NCI-H1694 (cell line): ENCODE data around the gene SDK2.
"Not testable (repeated sequence)": the region's sequence is repeated elsewhere in the genome, so short reads cannot be mapped to it uniquely, and the experiment has no call there.

Experiments
- DNase-seq: peaks from one replicate; lab custom pipeline; 2025; lab: John Stamatoyannopoulos, UW

Gene SDK2

GRCh38 chr17:73478334-73478733 is 165.9 kb downstream of the SDK2 start:
- DNase-seq = no peak

GRCh38 chr17:73476890-73477350 is 167.3 kb downstream of the SDK2 start:
- DNase-seq = no peak

GRCh38 chr17:73474370-73474988 is 169.8 kb downstream of the SDK2 start:
- DNase-seq = no peak

- DNase-seq = not testable (repeated sequence)
Measured at GRCh38 chr17:73472715-73473114, 171.5 kb downstream of the SDK2 start.

- DNase-seq = no peak
Measured at GRCh38 chr17:73471924-73472323, 172.3 kb downstream of the SDK2 start.

GRCh38 chr17:73470316-73470826 is 173.9 kb downstream of the SDK2 start:
- no peak for DNase-seq

- no peak for DNase-seq
Measured at GRCh38 chr17:73469311-73469710, 174.9 kb downstream of the SDK2 start.

GRCh38 chr17:73468221-73468620 is 176.0 kb downstream of the SDK2 start:
- no peak for DNase-seq

GRCh38 chr17:73467651-73468050 is 176.6 kb downstream of the SDK2 start:
- DNase-seq = no peak

- DNase-seq = no peak
Measured at GRCh38 chr17:73466704-73467433, 177.4 kb downstream of the SDK2 start.

GRCh38 chr17:73465953-73466230 is 178.4 kb downstream of the SDK2 start:
- DNase-seq = no peak

GRCh38 chr17:73465130-73465952 is 178.9 kb downstream of the SDK2 start:
- peak; percentile 70 for DNase-seq

- no peak for DNase-seq
Measured at GRCh38 chr17:73464447-73464846, 179.8 kb downstream of the SDK2 start.

- DNase-seq = no peak
Measured at GRCh38 chr17:73463821-73464220, 180.4 kb downstream of the SDK2 start.

GRCh38 chr17:73462823-73463222 is 181.4 kb downstream of the SDK2 start:
- DNase-seq = no peak

GRCh38 chr17:73459980-73460379 is 184.3 kb downstream of the SDK2 start:
- DNase-seq = no peak

GRCh38 chr17:73455767-73456166 is 188.5 kb downstream of the SDK2 start:
- no peak for DNase-seq

- DNase-seq = no peak
Measured at GRCh38 chr17:73455050-73455687, 189.1 kb downstream of the SDK2 start.

GRCh38 chr17:73453494-73453893 is 190.8 kb downstream of the SDK2 start:
- DNase-seq = not testable (repeated sequence)

GRCh38 chr17:73453090-73453489 is 191.2 kb downstream of the SDK2 start:
- no peak for DNase-seq

- no peak for DNase-seq
Measured at GRCh38 chr17:73452009-73452408, 192.2 kb downstream of the SDK2 start.

GRCh38 chr17:73447319-73447718 is 196.9 kb downstream of the SDK2 start:
- DNase-seq = no peak
